ENCODE data around the gene ADCY5.

The ADCY5 gene

DNA sequence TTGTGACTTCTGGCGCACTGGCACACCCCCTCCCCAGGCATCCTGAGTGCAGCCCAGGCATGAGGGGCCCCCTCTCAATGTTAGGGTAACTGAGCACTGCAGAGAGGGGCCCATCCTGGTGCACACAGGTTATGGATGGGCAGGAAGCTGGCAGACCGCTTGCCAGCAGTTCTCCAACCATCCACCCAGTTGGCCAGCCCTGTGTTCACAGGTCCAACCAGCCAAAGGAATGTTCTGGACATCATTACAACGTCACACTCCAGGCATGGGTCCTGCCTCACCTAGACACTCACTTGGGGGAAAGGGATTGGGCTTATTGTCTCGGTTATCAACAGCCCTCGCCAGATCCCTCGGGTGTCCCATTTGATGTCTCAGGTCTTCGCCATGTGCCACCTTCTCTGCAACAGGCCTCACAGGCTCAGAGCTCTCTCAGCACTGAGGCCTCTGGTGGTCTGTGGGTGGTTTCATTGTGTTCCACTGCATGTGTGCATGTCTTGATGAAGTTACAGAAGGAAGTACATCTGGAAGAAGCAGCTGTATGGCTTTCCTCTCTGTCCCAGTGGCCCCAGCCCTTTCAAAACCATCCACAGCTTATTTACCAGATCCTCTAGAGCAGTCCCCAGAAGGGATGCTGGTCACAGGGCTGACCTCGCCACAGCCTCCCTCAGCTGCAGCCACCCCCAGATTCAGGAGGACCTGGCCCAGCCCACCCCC, 23.7 kb downstream of the ADCY5 start:
- no peak for DNase-seq

DNA sequence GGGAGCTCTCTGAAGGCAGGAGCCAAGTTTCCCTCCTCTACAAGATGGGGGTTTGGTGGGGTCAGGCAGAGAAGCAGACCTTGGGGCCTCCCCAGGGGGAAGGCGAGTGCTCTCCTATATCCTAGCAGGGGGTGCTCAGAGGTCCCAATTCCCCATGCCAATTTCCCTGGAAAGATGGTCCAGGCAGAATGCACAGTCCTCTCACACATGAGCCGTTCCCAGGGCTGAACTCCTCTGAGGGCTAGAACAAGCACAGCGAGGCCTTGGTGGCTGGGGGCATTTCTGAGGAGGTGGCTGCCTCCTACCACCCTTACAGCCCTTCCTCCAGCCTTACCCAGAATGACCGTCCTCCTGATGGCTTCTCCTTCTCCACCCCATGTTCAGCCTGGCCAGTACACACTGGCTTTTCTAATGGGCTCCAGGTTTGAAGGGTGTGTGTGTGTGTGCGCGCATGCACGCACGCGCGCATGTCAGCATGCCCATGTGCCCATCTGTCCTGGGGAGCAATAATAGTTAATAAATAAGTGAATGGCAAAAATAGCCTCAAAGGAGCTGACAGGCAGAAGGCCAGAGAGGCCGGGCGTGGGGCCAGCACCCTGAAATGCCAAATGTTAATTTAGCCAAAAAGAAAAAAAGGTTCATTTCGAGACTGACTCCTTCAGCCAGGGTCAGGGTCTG, 24.4 kb downstream of the ADCY5 start:
- no peak for DNase-seq

DNA sequence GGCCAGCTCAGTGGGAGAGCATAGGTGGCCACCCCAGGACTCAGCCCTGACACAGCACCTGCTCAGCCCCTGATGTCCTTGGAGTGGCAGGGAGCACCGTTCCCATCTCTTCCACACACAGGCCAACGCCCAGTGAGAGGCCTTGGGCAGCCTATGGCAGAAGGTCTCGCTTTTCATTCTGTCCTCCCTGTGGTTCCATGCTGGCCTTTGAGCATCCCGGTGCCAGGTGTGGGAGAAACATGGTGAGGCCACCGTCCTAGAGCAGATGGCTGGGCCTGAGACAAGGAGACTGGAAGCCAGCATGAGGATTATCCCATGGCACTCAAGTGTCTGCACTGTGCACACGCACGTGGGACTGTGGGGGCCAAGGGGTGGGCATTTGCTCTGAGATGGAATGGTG, 25.1 kb downstream of the ADCY5 start:
- DNase-seq = no peak

DNA sequence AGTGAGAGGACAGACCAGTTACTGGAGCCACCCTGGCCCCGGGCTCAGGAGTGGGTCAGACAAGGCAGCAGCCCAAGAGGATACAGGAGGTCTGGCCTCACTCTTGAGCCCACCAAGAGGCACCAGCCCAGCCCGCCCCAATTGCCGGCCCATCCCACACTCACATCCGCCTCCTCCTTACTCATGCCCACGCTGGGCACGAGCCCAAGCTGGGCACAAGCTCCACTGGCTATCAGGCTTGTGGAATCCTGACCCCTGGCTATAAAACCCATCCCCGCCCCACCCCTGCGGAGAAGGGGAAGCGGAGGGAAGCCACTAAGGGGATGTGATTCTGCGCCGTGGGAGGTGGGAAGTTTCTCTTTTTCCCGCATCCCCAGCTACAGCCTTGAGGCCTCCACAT, 25.9 kb downstream of the ADCY5 start:
- no peak for DNase-seq

DNA sequence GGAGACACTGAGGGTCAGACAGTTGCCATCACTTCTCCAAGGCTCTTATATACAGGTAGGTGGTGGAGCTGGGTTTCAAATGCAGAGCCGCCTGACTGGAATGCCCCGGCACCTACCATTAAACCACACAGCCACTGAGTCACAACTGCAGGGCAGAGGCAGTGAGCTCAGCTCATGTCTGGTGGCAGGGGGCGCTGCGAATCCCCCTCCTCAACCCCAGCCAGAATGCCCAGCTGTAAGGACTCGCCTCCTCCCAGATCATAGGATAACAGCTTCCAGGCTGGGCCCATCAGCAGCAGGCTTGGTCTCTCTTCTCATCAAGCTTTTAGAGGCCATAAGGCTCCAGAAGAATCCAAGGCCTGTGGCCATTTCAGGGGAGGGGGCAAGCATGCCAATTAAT, 26.4 kb downstream of the ADCY5 start:
- DNase-seq = no peak

DNA sequence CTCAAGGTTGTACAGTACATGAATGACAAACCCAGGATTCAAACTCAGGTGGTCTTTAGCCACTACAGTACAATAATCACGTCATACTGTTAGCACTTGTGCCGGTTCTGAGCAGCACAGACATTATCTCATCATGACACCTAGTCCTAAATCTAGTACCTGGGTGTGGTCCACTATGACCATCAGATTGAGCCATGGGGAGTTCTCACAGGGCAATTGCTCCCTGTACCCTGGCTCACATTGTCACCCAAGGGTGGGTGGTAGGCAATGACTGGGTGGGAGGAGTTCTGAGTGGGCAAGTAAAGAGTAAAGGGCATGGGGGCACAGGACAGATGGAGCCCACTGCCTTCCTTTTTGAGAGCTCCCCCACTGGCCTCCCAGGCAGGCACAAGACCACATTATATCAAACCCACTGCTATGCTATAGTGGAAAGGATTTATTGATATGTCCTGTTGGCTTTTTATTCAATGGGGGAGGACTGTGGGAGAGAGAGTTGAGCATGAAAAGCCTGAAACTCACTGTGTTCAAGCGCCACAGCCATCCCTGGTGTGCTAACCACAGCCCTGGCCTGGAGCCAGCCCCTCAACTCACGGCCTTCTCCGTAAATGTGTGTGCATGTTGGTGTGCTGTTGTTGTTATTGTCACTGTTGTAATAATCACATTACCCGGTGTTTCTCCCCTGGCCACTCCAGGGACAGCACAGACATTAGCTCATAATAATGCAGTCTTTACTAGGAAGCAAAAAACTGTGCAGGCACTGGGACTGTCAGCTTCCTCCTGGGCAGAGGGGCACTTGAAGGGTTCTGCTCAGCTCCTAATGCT, 27.3 kb downstream of the ADCY5 start:
- DNase-seq = no peak

DNA sequence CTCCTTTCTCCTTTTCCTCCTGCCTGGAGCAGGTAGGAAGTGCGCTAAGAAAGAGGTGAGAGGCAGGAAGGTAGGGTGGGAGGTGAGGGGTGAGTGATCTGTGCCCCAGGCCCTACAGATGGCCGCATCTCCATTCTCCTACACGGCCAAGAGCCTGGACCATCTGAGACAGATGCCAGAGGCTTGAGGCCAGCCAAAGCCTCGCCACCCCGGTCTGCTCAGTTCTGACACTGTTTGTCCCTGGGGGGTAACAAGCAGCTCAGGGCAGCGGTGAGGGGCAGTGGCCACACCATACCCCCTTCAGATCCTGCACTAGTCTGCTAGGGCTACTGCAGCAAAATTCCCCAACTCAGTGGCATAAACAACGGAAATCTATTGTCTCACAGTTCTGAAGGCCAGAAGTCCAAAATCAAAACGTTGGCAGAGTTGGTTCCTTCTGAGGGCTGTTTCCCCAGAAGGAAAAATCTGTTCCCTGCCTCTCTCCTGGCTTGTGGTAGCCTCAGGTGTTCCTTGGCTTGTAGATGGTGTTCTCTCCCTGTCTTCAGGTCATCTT, 28.4 kb downstream of the ADCY5 start:
- no peak for DNase-seq

DNA sequence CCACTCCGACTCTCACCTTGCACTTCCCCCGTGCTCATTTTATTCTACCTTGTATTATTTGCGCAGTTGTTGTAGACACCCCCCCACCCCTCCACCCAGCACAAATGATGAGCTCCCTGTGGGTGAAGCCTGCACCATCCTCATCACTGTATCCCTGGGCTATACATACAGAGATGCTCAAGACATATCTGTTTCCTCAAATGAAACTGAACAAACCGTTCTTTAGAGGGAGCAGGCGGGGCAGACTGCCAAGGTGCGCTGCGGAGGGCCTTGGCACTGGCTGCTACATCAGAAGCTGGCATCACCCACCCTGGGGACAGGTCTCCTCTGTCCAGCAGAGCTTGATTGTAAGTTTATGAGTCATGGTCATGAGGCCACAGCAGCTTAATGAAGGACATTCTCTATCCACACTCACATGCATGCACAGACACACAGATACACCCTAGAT, 29.0 kb downstream of the ADCY5 start:
- DNase-seq = no peak

DNA sequence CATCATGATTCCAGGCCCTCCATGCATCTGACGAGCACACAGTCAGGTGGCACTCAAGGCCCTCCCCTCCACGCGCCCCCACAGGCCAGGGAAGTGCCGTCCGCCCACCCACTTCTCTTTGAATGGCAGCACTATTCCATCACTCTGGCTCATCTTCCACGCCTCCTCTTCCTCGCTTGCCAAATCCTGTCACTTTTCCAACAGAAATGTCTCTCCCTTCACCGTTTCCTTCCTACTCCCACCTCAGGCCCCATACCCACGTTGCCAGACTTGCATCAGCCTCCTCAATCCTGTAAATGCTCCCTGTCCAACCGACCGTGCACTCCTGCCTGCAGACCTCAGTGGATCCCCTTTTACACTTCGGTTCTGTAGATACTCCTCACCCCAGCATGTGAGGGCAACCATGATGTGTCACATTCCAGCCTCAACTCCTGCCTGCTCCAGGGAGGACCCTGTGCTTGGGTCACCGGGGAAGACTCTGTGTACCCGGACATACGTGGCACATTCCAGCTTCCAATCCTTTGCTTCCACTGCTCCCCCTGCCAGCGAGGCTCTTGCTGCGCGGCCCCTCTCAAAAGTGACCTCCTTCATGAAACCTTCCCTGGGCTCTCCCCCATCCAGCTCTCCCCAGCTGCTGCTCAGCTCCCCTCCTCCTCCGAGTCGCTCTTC, 29.6 kb downstream of the ADCY5 start:
- DNase-seq = no peak

DNA sequence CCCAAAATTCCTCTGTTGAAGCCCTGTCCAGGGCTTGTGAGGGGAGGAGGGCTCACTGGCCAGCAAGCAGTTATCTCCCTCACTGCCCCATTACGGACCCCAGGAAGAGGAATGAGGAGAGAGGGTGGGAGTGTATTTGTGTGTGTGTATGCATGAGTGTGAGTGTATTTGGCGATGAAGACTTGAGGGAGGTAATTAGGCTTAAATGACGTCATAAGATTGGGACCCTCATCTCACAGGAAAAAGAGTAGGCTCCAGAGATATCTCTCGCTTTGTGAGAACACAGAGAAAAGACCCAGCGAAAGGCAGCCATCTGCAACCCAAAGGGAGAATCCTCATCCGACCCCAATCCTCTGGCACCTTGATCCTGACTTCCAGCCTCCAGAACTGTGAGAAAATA, 32.2 kb downstream of the ADCY5 start:
- DNase-seq = no peak

DNA sequence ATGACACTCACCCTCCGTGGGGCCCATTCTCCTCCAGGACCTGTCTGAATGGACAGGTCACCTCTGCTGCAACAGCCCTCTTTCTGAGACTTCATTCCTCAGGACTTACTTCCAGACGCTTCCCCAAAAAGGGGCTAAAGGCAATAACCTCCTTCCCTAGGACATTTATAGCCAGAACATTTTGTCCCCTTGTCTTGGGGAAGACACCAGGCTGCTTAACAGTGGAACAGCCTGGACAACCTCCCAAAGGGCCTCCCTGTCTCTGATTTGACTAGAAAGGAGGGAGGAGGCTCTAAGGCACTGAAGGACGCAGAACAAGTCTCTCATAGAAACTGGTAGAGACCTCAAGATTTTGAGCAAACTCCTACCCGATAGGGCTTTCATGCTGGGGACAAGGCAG, 32.7 kb downstream of the ADCY5 start:
- DNase-seq = no peak

DNA sequence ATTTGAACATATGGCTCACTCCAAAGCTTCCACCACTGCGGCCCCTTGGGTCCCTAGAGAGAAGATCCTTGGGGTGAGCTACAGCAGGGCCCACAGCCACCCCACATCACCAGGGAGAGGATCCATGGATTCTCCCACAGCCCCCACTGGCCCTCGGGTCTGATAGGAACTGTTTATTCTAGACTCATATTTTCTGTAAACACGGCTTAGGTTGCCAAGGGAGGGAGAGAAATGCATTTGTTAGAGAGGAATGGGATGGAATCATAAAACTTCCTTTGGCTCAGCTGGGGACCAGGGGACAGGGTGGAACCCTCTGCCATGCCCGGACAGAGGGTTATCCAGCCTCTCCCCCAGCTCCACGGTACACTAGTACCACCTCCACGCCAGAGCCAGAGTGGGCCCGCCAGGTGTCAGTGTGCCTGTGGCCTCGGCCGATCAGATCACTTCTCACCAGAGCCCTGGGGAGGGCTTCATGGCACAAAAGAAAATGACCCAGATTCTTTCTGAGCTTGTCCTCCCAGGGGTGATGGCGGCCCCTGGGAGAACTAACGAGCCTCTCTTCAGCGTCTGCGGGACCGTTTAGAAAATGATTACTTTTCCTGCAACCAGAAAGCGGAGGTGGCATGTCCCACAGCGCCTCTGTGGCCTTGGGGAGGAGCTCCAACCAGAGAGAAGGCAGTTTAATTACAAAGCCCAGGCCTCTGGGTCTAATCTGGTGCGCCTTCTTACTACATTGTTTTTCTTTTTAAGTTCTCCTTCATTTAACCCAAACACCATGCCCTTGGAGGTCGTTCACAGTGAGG, 33.7 kb downstream of the ADCY5 start:
- DNase-seq = no peak

DNA sequence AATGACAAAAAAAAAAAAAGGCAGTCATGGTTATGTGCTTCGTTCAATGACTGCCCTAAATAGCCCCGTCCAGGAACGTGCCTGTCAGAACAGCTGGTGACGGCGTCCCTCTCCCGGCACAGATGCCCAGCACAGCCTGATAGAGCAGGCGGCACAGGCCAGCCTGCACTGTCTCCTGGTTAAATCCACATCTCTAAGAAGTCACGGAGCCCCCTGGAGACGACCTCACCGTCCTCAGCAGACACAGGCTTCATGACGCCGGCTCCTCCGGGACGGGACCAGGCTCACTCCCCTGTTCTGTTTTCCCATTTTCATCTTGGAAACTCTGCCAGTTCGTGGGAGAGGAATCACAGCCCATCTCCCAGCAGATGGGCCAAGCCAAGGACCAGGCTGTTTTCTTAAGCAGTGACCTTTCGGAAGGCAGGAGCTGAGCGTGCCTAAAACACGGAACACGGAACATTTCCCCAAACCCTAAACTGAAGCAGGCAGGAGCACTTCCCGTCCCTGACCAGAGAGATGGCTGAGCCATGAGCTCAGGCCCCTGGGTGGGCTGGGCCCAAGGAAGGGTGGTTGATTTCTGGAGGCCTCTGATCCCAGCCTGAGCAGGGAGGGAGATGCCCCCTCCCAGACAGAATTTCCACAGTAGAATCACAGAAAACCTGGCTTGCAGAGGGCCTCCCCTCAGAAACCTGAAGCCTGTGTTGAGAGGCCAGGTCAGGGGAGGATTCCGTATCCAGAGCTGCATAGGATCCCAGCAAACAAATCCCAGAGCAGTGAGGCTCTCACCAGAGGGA, 35.9 kb downstream of the ADCY5 start:
- no peak for DNase-seq

DNA sequence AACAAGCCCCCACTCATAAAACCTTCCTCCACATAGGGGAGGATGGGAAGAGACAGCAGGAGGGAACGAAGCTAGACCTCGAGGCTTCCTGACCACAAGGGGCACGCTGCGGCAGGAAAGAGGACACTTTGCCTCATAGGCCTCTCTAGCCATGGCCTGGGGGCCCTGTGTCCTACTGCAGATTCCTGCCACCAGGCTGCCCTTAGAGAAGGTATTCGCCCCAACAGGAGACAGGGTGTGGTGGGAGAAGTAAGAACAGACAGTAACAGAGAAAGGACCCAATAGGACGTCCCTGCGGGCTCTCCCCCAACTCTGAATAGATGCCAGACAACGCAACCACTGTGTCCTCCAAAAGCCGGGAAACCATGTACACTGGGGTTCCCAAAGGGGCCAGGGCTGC, 36.8 kb downstream of the ADCY5 start:
- DNase-seq = no peak

DNA sequence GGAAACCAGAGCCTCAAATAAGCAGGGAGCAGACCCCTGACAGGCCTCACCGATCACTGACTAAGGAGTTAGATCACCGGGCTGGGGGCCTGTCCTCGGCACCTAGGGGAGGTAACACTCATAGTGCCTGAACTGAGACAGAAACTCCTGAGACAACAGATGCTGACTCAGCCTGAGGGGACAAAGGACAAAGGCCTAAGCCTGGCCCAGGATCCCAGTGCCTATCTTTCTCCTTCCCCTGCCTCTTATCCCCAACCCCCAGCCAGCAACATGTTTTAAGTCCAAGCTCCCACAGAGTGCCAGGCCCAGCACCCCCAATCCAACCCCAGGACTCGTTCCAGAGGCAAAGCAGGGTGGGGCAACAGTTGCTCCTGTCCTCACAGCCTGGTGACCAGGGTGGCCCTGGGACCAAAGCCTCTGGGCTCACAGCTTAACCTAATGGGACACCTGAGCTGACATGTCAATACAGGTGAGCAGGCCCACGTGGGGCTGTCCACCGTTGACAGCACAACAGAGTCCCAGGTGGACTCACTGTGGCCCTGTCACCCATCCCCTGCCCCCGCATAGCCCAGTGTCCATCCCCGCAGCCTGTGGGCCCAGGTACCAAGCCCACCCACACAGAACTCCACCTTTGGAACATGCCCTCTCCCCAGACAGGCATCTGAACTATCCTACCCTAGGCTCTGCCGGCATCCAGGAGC, 37.4 kb downstream of the ADCY5 start:
- no peak for DNase-seq

DNA sequence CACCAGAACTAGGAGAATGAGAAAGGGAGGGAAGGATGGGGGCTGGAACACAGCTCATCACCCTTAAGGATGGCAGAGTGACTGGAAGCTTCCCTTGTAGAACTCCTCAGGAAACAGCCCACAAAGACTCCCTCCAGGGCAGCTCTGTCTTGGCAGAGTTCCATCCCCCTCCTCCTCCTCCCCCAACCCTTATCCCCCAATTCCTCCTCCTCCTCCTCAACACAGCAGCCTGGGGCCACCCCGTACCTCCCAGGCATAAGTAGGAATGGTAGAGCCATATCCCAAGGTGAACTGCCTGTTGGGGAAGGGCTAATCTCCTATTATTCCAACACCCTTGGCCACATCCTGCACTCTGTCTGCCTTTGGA, 38.8 kb downstream of the ADCY5 start:
- DNase-seq = no peak

DNA sequence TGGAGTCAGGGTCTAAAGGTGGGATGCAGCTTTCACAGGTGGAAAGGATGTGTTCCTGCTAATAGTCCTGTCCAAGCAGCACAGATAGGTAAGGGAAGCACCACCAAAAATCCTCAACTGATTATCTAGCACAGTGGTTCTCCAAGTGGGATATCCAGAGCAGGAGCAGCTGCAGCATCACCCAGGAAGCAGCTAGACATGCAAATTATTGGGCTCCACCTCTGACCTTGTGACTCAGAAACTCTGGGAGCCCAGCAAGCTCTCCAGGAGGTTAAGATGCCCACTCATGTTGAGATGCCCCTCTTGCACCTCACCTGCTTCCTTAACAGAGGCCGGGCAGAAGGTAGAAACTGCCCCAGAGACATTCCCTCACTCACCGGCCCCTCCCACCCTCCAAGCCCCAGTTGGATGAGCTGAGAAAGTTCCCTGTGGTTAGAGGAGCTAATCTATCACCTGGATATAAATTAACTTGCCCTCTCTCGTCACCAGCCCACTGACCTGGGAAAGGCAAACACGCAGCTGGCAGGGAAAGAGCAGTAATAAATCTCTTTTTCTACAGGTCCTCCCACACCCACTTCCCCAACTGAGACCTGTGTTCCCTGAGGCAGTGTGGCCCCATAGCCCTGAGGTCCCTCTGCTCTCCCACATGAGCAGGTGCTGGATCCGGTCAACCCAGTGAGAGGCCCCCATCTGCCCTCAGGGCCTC, 39.3 kb downstream of the ADCY5 start:
- no peak for DNase-seq

DNA sequence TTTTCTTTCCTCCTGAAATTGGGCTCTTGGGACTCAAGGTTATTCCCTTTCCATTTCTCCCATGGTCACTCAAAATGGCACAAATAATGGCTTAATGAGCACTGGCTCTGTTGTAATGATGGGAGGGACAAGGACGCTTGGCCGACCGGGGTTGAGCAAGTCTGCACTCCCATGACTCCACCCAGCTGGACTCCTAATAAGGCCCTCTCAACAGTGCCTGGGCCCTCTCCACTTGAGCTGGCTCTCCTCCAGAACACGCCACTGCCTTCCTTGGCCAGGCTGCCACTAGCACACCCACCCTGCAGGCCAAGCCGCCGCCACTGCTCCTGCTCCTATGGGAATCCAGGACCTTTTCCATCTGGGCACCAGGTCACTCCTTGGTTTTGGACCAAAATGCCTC, 42.3 kb downstream of the ADCY5 start:
- DNase-seq = no peak

DNA sequence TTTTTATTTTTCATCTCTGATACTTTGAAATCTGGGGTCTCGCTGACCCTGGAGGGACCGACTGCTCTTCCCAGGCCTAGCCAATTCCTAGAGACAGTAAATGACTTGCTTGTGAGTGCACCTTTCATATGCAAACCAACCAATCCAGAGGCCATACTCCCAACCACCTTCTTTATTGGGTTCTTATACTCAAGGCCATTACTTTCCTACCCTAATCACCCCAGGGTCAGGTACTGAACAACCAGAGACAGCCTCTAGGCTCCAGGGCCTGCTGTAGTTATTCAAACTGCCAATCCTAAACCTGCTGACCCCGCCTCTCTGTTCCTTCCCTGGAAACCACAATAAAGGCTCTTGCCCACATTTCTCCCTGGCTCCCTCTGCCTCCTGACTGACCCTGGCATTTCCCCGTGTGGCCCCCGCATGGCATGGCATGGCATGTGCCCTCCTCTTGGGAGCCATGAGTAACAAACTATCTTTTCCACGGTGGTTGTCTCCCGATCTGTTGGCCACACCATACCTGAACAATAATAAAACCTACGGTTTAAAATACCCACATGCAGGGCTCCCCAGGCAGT, 42.9 kb downstream of the ADCY5 start:
- DNase-seq = no peak

DNA sequence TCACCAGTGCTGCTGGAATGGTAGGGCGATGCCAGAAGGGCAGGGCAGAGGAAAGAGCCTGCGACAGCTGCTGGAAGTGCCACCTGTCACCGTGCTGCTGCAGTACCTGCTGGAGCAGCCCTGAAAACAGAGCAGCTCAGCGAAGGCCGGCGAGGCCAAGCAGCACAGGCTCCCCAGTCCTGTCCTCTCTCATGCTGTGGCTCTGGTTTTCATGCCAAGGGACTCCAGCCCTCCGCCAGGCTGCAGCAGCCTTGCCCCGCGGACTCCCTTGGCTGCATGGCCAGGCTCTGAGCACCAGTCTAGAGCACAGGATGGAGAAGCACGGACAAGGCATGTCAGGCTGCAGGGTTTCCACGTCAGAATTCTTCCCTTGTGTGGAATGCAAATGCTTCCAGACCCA, 43.9 kb downstream of the ADCY5 start:
- no peak for DNase-seq

All from activated CD4-positive, alpha-beta T cell treated with anti-CD3 and anti-CD28 coated beads for 1 hour (primary cell).